Activated B cell treated with CpG ODN at 0.5 μM for 24 hours (primary cell): ENCODE results near the gene UPF1. TPM values are rescaled to one million over a fixed set of nuclear protein-coding genes. Genes with fewer than 3 reads are reported as not detected.

Experiments
- ATAC-seq: fragments of 200-7000 bp; cut with Tn5 transposase; one replicate; pipeline ENCODE4 v1.10.0; 2021; ENCODE audit warnings: low read depth, mild to moderate bottlenecking, moderate library complexity
- CTCF ChIA-PET: fragments of 350-600 bp; sonication (Branson Sonifier 250); formaldehyde crosslinking; loops from one replicate; lab custom pipeline; 2021; ENCODE audit warnings: antibody characterized with exemption; lab: Charles Lee
- POLR2A ChIA-PET: fragments of 350-600 bp; sonication (Branson Sonifier 250); formaldehyde crosslinking; loops from one replicate; lab custom pipeline; 2021; ENCODE audit warnings: antibody characterized with exemption; lab: Charles Lee
- DNase-seq: peaks from one replicate; pipeline ENCODE4 v3.0.0; 2022
- H3K27ac Mint-ChIP-seq: one replicate; pipeline ENCODE4 v1.8.0; 2020; ENCODE audit warnings: mixed read lengths
- H3K27me3 Mint-ChIP-seq: one replicate; pipeline ENCODE4 v1.8.0; 2021; ENCODE audit warnings: mixed read lengths
- H3K36me3 Mint-ChIP-seq: one replicate; pipeline ENCODE4 v1.8.0; 2021; ENCODE audit warnings: low read depth, mixed read lengths
- H3K4me1 Mint-ChIP-seq: one replicate; pipeline ENCODE4 v1.8.0; 2021; ENCODE audit warnings: mixed read lengths
- H3K4me3 Mint-ChIP-seq: one replicate; pipeline ENCODE4 v1.8.0; 2020; ENCODE audit warnings: mild to moderate bottlenecking, mixed read lengths
- H3K9me3 Mint-ChIP-seq: one replicate; pipeline ENCODE4 v1.8.0; 2020; ENCODE audit warnings: mixed read lengths
- CTCF ChIP-seq: fragments of 200-600 bp; IDR thresholded peaks from one replicate; pipeline ENCODE4 v1.8.0; 2022; ENCODE audit warnings: antibody characterized with exemption, mild to moderate bottlenecking
- intact Hi-C: fragments of 100-400 bp; cut with micrococcal nuclease; formaldehyde crosslinking; loops from one replicate; pipeline ENCODE4 v1.15.1; 2024
- total RNA-seq: library from RNA; stranded (reverse); gene quantifications from 2 replicates; pipeline ENCODE4 v1.2.3, GENCODE V29; 2022

Gene UPF1
- total RNA-seq, 1 donor from 2014 or later: 107 TPM

- Mint-ChIP-seq H3K4me1 (no peaks in the 10 kb centered on the region), H3K9me3 (no peaks in the 10 kb centered on the region), H3K36me3 (no peaks in the 10 kb centered on the region), H3K27ac (no peak overlapping the region), H3K4me3 (no peak overlapping the region), H3K27me3 (peaks cover 28% of the 10 kb centered on the region)
- ChIA-PET POLR2A (no interaction called here), CTCF (no interaction called here)
- no peak for DNase-seq
- intact Hi-C loops: no loop called here
- TF ChIP-seq CTCF: no peak
- ATAC-seq: no peak
Observed at GRCh38 chr19:18799389-18799970, 32.3 kb upstream of the UPF1 start.

GRCh38 chr19:18800079-18800478 lies 31.7 kb upstream of the UPF1 start:
- CTCF ChIA-PET: no interaction called here
- H3K27ac Mint-ChIP-seq: no peak overlapping the region

GRCh38 chr19:18800636-18801035 lies 31.1 kb upstream of the UPF1 start:
- no peak for DNase-seq
- Mint-ChIP-seq H3K9me3 (no peaks in the 10 kb centered on the region), H3K27me3 (peaks cover 23% of the 10 kb centered on the region), H3K36me3 (no peaks in the 10 kb centered on the region), H3K4me1 (no peaks in the 10 kb centered on the region), H3K4me3 (no peak overlapping the region), H3K27ac (no peak overlapping the region)
- ChIA-PET POLR2A (no interaction called here), CTCF (no interaction called here)
- TF ChIP-seq CTCF: no peak
- ATAC-seq: no peak
- intact Hi-C loops: no loop called here

More at GRCh38 chr19:18800079-18800478, 31.7 kb upstream of the UPF1 start:
- Mint-ChIP-seq H3K36me3 (no peaks in the 10 kb centered on the region), H3K27me3 (peaks cover 25% of the 10 kb centered on the region), H3K4me3 (no peak overlapping the region), H3K9me3 (no peaks in the 10 kb centered on the region), H3K4me1 (no peaks in the 10 kb centered on the region)
- POLR2A ChIA-PET: no interaction called here
- ATAC-seq (no peak), DNase-seq (no peak)
- intact Hi-C loops: no loop called here
- no peak for TF ChIP-seq CTCF

GRCh38 chr19:18802354-18802753 lies 29.4 kb upstream of the UPF1 start:
- DNase-seq: no peak
- ChIA-PET CTCF (no interaction called here), POLR2A (no interaction called here)
- intact Hi-C loops: no loop called here
- Mint-ChIP-seq H3K27ac (no peak overlapping the region), H3K27me3 (peaks cover 17% of the 10 kb centered on the region), H3K4me1 (no peaks in the 10 kb centered on the region), H3K9me3 (no peaks in the 10 kb centered on the region), H3K36me3 (no peaks in the 10 kb centered on the region), H3K4me3 (no peak overlapping the region)
- no peak for TF ChIP-seq CTCF
- no peak for ATAC-seq

GRCh38 chr19:18803550-18804138 lies 28.1 kb upstream of the UPF1 start:
- Mint-ChIP-seq H3K4me3 (no peak overlapping the region), H3K4me1 (no peaks in the 10 kb centered on the region), H3K27me3 (peaks cover 13% of the 10 kb centered on the region), H3K9me3 (no peaks in the 10 kb centered on the region), H3K36me3 (no peaks in the 10 kb centered on the region), H3K27ac (no peak overlapping the region)
- ChIA-PET POLR2A (no interaction called here), CTCF (no interaction called here)
- TF ChIP-seq CTCF: no peak
- ATAC-seq (no peak), DNase-seq (no peak)
- intact Hi-C loops: no loop called here
